ENCODE results near the gene RDM1.

RDM1 gene

DNA sequence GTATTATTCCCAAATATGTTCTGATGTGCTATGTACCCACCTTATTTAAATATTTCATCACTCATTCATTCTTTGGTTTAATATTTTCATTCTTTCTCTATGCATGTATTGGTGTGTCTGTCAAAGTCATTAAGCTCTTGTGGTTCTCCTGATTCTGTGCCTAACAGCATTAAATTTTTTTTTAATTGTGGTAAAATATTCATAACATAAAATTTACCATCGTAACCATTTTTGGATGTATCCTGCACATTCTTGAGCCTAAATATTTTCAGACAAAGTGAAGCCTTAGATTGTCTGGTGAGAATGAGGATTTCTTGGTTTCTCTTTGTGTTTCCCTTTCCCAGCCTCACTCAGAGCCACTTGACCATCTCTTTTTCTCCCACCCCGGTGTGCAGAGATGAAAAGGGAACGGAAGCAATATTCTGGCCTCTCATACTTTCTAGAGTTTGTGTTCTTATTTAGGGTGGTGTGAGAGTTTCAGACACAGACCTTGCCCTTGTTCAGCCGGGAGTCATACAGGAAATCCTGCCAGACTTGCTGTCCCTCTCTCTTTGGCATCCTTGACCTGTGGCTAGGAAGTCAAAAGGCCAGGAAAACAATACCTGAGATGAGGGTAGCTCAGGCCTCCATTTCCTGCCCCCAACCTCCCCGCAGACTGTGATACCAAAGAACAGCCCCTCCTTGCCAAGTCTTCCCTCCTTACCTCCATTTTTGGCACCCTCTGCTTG, 55.3 kb downstream of the RDM1 start:
- no peak for DNase-seq (ENCODE audit: low read depth in 4 of 4, low spot score in 1 of 4)

DNA sequence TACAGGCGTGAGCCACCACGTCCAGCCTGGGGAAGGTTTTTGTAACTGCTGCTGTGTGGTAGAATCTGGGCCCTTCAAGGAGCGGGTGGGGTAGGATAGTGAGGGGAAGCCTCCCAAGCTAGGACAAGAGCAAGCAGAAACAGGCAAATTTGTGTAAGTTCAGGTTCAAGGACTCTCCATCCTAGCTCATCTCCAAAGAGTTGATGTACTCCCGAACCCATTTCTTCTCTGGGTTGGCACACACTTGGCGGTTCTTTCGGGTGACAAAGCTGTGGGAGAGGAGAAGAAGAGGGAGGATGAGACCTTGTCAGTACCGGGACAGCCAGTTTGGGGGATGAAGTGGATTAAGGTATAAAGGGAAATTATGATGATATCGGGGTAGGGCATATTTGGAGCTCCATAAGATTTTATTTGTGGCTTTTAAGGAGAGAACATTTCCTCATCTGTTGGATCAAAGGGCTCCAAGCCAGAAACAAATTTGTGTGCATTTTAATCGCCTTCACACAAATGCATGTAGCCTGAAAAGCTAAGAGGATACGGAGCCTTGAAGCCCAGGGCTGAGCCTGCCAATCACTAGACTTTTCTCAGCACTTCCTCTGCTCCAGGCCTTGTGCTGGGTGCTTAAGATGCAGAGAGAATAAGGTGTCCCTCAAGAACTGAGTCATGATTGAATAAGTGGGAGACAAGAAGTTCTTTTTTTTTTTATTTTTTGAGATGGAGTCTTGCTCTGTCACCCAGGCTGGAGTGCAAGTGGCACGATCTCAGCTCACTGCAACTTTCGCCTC, 58.2 kb downstream of the RDM1 start:
- no peak for DNase-seq (ENCODE audit: low read depth in 4 of 4, low spot score in 1 of 4)

DNA sequence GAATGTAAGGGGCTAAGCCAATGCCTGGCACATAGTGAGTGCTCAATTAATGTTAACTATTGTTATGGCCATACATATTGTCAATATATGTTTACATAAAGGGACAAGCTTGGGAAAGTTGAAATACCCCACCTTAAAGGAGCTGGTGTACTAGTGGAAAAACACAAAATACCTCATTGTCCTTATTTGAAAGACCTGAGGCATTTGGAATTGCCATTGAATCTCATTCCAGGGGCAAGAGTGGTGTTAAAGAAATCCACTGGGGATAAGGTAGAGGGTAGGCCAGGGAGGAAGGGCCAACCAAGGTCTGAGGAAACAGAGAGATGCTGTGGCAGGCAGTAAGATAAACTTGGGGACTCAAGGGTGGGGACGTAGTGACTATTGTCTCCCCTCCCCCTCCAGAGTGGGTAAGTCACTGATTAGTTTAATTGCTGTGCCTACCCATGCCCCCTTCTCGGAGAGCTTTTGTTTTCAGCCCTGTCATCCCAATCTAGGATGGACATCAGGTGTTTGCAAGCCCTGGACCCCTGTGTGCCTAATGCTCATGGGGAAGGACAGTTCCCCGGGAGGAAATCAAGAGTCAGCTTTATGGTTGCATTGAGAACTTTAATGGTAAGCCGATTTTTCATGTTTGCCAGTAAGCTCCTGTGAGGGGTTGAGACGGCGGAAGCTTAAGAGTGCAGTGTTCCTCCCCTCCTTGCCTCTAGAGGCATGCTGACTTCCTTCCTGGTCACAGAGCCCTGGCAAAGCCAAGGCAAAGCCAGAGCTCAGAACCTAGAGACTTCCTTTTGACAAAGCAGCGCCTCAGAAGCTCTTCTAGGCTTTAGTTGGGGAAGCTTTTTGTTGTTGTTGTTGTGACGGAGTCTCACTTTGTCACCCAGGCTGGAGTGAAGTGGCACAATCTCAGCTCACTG, 59.4 kb downstream of the RDM1 start:
- DNase-seq (ENCODE audit: low read depth in 4 of 4, low spot score in 1 of 4) = no peak

DNA sequence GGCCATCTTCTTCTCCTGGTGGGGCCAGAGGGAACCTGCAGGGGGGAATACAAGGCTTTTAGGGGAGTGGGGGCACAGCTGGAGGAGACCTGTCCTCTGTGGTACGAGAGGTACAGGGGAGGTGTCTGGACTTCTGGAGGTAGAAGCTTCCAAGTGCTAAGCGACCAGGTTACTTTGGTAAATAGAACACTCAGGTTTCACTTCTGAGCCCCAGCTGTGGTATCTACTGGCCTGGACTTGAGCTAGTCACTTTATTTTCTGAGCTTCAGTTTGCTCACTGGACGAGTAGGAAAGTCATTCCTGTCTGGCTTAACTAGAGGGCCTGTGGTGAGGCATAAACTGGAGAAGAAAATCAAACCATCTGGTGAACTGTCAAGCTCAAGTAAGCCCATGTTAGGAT, 61.8 kb downstream of the RDM1 start, which contains the start of gene HEATR9:
TSS of gene HEATR9 (minus strand) at position 155 of the 400 bp plus-strand sequence. CDS start at position 6, 149 bp downstream.
- no peak for DNase-seq (ENCODE audit: low read depth in 4 of 4, low spot score in 1 of 4)

Measured in stimulated activated CD4-positive, alpha-beta T cell treated with anti-CD3 and anti-CD28 coated beads, Interleukin-1b, Interleukin-23, amount 100 ng/mL, for 24 hours (primary cell).